Measurements from ENCODE around the gene YIPF1.
A peak's percentile ranks its signal among the peaks of the same experiment; 100 is the strongest.
"Not testable (repeated sequence)": the region's sequence is repeated elsewhere in the genome, so short reads cannot be mapped to it uniquely, and the experiment has no call there.

Gene YIPF1

DNA sequence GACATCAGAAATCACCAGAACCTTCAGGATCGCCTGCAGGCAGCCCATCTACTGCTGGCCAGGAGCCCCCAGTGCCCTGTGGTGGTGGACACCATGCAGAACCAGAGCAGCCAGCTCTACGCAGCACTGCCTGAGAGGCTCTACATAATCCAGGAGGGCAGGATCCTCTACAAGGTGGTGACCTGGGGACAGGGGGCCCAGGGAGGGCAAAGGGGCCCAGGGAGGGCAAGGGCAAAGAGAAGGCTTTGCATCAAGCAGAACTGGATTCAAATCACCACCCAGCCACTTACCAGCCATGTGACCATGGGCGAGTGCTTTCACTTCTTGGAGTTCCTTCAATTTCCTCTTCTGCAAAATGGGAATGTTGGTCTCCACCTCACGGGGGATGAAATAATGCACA, 16.5 kb upstream of the YIPF1 start:
- no peaks in the 10 kb centered on the region for H3K27me3 Mint-ChIP-seq (ENCODE audit: low read depth)
- H3K4me3 Mint-ChIP-seq, result no peak overlapping the region
- no peaks in the 10 kb centered on the region for H3K9me3 Mint-ChIP-seq
- H3K27ac Mint-ChIP-seq, result no peak overlapping the region
- H3K4me1 Mint-ChIP-seq (ENCODE audit: low read depth), result peaks cover 4% of the 10 kb centered on the region
- H3K36me3 Mint-ChIP-seq (ENCODE audit: low read depth), result peaks cover 2% of the 10 kb centered on the region

DNA sequence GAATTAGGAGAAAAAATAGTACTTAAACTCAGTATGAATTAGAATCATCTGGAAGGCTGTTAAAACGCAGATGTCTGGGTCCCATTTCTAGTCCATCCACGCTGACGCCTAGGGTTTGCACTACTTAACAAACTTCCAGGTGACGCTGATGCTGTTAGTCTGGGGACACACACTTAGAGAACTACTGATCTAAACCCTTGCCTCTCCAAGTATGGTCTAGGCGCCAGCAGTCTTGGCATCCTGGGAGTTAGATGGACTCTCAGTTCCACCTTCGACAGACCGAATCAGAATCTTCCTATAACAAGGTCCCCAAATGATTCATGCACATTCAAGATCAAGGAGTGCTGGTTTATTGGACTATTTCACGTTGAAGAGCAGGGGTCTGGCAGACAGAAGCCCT, 15.9 kb upstream of the YIPF1 start:
- no peak overlapping the region for H3K27ac Mint-ChIP-seq
- H3K9me3 Mint-ChIP-seq, result no peaks in the 10 kb centered on the region
- H3K36me3 Mint-ChIP-seq (ENCODE audit: low read depth), result peaks cover 2% of the 10 kb centered on the region
- H3K4me3 Mint-ChIP-seq, result no peak overlapping the region
- H3K27me3 Mint-ChIP-seq (ENCODE audit: low read depth), result no peaks in the 10 kb centered on the region
- peaks cover 7% of the 10 kb centered on the region for H3K4me1 Mint-ChIP-seq (ENCODE audit: low read depth)

DNA sequence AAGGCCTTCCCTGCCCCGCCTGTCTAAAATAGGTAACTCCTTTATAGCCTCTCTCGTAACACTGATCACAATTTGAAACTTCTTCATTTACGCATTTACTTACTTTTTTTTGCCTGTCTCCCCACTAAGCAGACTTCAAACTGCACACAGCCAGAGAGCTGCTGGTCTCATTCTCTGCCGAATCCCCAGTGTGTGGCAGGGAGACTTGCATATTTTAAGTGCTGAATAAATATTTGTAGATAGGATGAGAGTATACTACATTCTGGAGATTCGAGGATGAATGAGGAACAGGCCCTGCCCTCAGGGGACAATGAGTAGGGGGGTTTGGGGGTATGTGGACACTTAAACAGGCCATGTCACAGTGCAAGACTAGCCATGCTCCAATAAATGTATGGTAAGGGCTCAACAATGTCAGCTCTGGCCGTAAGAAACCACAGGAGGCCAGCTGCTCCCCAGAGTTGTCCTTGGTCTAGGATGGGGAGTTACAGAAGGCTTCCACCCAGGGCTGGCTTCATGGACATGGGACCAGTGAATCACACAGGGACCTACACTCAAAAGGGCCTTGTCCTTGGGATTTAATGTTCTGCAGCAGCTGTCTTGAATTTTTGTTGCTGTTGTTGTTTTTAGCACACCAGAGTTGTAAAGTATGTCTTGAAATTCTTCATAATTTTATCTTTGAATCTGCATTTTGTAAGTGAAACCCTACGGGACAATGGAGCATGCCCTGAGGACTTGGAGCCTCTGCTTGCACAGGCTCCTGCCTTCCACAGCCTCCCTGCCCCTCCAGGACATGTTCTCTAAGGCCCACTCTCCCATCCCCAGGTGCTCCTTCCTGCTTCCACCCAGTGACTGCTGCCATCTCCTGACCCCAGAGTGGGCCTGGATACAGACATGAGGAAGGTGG, 12.9 kb upstream of the YIPF1 start:
- no peaks in the 10 kb centered on the region for H3K36me3 Mint-ChIP-seq (ENCODE audit: low read depth)
- H3K9me3 Mint-ChIP-seq, result no peaks in the 10 kb centered on the region
- H3K4me1 Mint-ChIP-seq (ENCODE audit: low read depth), result peaks cover 7% of the 10 kb centered on the region
- H3K4me3 Mint-ChIP-seq, result no peak overlapping the region
- H3K27me3 Mint-ChIP-seq (ENCODE audit: low read depth), result no peaks in the 10 kb centered on the region
- no peak overlapping the region for H3K27ac Mint-ChIP-seq

DNA sequence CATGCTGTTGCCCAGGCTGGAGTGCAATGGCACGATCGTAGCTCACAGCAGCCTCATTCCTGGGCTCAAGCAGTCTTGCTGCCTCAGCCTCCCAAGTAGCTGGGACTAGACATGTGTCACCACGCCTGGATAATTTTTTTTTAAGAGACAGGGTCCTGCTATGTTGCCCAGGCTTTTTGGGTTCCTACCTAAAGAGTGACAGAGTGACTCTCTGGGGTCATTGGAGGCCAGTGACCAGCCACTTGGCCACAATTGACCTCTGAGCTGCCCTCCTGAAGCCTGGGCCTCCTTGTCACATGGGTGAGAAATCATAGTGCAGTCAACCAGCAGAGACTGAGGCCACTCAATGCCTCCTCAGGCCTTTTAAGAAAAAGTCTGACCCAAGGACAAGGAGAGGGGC, 10.1 kb upstream of the YIPF1 start:
- Mint-ChIP-seq H3K4me3 (no peak overlapping the region), H3K36me3 (ENCODE audit: low read depth) (peaks cover 3% of the 10 kb centered on the region), H3K27ac (no peak overlapping the region), H3K9me3 (no peaks in the 10 kb centered on the region), H3K4me1 (ENCODE audit: low read depth) (peaks cover 7% of the 10 kb centered on the region), H3K27me3 (ENCODE audit: low read depth) (no peaks in the 10 kb centered on the region)

DNA sequence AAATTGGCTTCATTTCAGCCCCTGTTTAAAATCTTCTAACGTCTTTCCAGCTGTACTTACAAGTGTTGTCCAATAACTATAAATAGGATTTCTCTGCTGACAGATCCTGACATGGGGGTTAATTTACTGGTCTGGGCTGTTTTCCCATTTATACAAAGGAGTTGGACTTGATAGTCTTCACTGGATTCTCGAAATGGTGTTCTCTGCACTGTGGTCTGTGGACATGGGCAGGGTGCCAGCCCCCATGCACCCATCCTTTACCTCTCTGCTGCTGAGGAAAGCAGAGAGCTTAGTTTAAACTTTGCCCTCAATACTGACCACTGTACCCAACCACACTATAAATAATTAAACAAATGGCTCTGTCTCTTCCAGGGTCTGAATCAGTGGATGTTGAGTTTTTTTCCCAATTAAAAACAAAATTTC, 9.6 kb upstream of the YIPF1 start:
- Mint-ChIP-seq H3K4me3 (no peak overlapping the region), H3K36me3 (ENCODE audit: low read depth) (peaks cover 3% of the 10 kb centered on the region), H3K4me1 (ENCODE audit: low read depth) (peaks cover 7% of the 10 kb centered on the region), H3K9me3 (no peaks in the 10 kb centered on the region), H3K27ac (no peak overlapping the region), H3K27me3 (ENCODE audit: low read depth) (no peaks in the 10 kb centered on the region)

DNA sequence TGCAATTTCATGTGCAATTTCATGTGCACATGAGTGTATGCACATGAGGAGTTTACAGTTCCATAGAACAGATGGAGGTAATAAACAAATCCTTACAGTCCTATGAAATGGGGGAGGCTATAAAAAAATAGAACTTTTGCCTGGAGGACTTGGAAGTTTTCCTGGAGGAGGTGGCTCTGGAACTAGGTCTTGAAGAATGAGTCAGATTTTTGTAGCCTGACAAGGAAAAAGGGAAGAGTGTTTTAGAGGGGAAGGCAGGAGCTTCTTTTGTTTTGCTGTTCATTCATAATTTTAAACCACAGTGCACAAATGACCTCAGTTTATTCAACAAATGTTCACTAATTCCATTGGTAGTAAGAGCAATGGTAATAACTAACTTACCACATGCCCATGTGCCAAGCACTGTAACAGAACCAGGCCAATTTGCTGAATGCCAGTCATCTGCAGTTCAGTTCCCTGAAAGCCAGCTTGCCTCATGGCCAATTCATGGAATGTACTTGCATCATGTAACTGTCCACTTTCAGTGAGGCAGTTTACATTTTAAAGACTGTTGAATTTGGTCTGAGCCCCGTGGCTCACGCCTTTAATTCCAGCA, 7.1 kb upstream of the YIPF1 start:
- H3K27me3 Mint-ChIP-seq (ENCODE audit: low read depth), result no peaks in the 10 kb centered on the region
- H3K4me3 Mint-ChIP-seq, result no peak overlapping the region
- peaks cover 3% of the 10 kb centered on the region for H3K36me3 Mint-ChIP-seq (ENCODE audit: low read depth)
- H3K27ac Mint-ChIP-seq, result no peak overlapping the region
- H3K9me3 Mint-ChIP-seq, result no peaks in the 10 kb centered on the region
- H3K4me1 Mint-ChIP-seq (ENCODE audit: low read depth), result peaks cover 7% of the 10 kb centered on the region

DNA sequence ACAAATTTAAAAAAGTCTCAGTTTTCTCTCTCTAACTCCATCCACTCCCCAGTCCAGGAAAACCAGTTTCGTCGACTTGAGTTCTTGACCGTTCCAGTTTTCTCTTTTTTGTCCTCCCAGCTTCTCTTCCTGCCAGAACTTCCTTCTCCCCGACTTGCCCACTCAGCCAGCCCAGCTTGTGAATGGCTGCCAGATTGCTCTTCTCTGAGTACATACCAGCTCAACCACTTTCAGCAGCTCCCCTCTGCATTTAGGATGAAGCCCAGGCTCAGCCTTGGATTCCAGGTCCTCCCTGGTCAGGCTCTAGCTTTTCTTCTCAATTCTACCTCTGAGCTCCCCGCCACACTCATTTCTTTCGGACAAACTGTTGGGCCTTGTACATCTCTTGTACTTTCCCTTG, 5.8 kb upstream of the YIPF1 start:
- H3K36me3 Mint-ChIP-seq (ENCODE audit: low read depth), result peaks cover 3% of the 10 kb centered on the region
- no peak overlapping the region for H3K27ac Mint-ChIP-seq
- H3K27me3 Mint-ChIP-seq (ENCODE audit: low read depth), result no peaks in the 10 kb centered on the region
- H3K9me3 Mint-ChIP-seq, result no peaks in the 10 kb centered on the region
- H3K4me1 Mint-ChIP-seq (ENCODE audit: low read depth), result peaks cover 4% of the 10 kb centered on the region
- no peak overlapping the region for H3K4me3 Mint-ChIP-seq

DNA sequence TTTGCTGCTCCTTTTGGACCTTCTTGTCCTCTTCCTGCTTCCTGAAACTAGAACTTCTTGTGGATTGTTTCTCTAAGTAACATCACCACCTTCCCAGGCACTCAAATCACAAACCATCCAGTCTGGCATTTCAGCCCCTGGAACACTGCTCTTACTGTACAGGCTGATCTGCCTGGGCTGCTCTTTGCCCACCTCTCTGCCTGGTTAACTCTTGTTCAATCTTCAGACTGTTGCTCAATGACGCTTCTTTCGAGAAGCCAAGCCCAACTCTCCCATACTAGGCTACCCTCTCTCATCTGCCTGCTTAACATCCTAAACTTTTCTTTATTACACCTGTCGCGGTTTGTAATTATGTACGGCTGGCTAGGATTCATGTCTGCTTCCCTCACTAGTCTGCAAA, 5.0 kb upstream of the YIPF1 start:
- Mint-ChIP-seq H3K27ac (no peak overlapping the region), H3K9me3 (no peaks in the 10 kb centered on the region), H3K4me1 (ENCODE audit: low read depth) (peaks cover 11% of the 10 kb centered on the region), H3K36me3 (ENCODE audit: low read depth) (peaks cover 3% of the 10 kb centered on the region), H3K27me3 (ENCODE audit: low read depth) (no peaks in the 10 kb centered on the region), H3K4me3 (no peak overlapping the region)

DNA sequence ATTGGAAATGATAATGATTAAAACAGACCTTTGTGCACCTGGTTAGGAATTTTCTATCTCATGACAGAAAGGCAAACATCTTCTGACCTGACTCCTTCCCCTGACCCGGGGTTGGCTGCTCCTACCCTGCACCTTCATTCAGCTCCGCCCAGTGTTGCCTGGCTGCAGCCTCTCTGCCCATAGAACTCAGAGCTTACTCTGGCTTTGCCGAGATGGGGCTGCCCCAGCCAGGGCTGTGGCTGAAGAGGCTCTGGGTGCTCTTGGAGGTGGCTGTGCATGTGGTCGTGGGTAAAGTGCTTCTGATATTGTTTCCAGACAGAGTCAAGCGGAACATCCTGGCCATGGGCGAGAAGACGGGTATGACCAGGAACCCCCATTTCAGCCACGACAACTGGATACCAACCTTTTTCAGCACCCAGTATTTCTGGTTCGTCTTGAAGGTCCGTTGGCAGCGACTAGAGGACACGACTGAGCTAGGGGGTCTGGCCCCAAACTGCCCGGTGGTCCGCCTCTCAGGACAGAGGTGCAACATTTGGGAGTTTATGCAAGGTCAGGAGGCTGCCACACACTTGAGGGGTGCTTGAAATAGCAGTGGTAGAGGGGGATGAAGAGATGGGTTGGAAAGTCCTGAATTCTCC, 4.5 kb upstream of the YIPF1 start, which contains the start of gene DIO1:
DIO1 (plus strand) TSS at position 189 of the 638 bp plus-strand sequence; CDS start at position 213, 24 bp downstream.
- Mint-ChIP-seq H3K4me1 (ENCODE audit: low read depth) (peaks cover 14% of the 10 kb centered on the region), H3K4me3 (no peak within 1 kb of the TSS), H3K27me3 (ENCODE audit: low read depth) (no peaks in the 10 kb centered on the region), H3K9me3 (no peaks in the 10 kb centered on the region), H3K27ac (no peak within 1 kb of the TSS), H3K36me3 (ENCODE audit: low read depth) (peaks cover 4% of the 10 kb centered on the region)

DNA sequence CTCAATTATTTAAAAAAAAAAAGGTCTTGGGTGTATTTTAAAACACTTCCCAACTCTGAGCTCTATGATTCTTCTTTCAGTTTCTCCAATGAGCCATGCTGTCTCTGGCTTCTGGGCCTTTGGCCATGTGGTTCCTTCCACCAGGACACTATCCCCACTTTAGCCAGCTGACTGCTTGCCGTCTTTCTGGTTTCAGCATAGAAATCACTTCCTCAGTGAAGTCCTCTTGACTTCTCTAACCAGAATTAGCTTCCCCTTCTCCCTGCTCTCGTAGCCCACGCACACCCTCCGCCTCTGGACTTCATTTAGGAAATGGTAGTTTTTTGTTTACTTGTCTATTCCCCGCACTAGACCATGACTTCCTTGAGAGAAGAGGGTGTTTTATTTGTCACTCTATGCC, 3.3 kb upstream of the YIPF1 start:
- Mint-ChIP-seq H3K27ac (no peak overlapping the region), H3K4me3 (no peak overlapping the region), H3K4me1 (ENCODE audit: low read depth) (peaks cover 22% of the 10 kb centered on the region), H3K27me3 (ENCODE audit: low read depth) (no peaks in the 10 kb centered on the region), H3K9me3 (no peaks in the 10 kb centered on the region), H3K36me3 (ENCODE audit: low read depth) (peaks cover 8% of the 10 kb centered on the region)

DNA sequence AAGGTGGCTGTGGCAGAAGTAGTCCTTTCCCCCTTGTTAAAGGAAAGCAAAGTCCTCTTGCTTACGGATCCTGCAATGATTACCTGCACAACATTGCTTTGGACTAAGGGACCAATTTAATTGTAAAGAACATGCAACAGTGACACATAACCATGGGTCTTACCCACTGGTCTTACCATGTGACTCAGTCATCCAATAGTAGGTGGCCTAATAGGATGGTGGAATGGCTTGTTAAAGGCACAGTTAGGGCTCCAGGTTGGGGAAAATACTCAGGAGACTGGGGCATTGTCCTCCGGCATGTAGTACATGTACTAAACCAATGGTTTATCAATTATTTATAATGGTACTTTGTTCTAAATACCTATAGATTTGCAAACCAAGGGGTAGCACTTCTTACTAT, 2.1 kb upstream of the YIPF1 start:
- no peaks in the 10 kb centered on the region for H3K9me3 Mint-ChIP-seq
- no peak overlapping the region for H3K4me3 Mint-ChIP-seq
- peaks cover 14% of the 10 kb centered on the region for H3K36me3 Mint-ChIP-seq (ENCODE audit: low read depth)
- no peak overlapping the region for H3K27ac Mint-ChIP-seq
- H3K4me1 Mint-ChIP-seq (ENCODE audit: low read depth), result peaks cover 28% of the 10 kb centered on the region
- no peaks in the 10 kb centered on the region for H3K27me3 Mint-ChIP-seq (ENCODE audit: low read depth)

DNA sequence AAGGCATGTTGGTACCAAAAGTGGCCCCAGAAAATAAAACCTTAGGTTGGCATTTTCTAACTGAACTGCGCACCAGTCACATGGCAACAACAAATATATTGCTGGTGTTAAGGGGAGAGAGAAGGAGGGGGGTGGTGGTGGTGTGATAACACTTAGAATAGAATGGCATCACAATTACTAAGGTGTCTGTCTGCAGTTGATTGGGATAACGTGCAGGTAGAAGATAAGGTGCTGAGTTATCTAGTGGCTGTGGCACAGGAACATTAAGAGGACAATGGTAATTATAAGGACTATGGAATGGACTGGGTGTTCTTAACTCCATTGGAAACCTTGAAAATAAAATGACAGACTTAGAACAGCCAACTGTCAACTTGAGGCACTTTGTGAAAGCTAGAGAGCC, 1.4 kb upstream of the YIPF1 start:
- Mint-ChIP-seq H3K4me1 (ENCODE audit: low read depth) (peaks cover 28% of the 10 kb centered on the region), H3K9me3 (no peaks in the 10 kb centered on the region), H3K27ac (no peak overlapping the region), H3K36me3 (ENCODE audit: low read depth) (peaks cover 20% of the 10 kb centered on the region), H3K27me3 (ENCODE audit: low read depth) (no peaks in the 10 kb centered on the region), H3K4me3 (no peak overlapping the region)

DNA sequence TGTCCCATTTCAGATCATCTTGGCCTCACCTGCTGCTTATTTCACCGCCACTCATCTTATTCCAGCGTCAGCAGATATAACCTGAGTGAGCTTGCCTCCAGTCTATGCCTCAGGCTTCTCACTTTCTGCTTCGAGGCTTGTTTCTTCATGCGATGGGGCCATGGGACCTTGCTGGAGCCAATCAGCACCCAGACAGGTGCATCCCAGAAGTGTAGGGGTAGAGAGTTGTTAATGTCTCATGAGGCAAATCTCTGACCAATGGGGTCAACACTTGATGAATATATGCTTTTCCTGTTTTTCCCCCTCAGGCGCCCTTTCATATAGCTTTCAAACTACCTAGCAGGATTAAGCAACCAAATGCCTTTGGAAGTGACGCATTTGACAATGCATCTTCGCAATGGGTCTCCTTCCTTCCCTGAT, 935 bp upstream of the YIPF1 start:
- Mint-ChIP-seq H3K36me3 (ENCODE audit: low read depth) (peaks cover 18% of the 10 kb centered on the region), H3K9me3 (no peaks in the 10 kb centered on the region), H3K4me1 (ENCODE audit: low read depth) (peaks cover 28% of the 10 kb centered on the region), H3K4me3 (peak overlapping the region; percentile 96), H3K27me3 (ENCODE audit: low read depth) (no peaks in the 10 kb centered on the region), H3K27ac (peak overlapping the region; percentile 83)

DNA sequence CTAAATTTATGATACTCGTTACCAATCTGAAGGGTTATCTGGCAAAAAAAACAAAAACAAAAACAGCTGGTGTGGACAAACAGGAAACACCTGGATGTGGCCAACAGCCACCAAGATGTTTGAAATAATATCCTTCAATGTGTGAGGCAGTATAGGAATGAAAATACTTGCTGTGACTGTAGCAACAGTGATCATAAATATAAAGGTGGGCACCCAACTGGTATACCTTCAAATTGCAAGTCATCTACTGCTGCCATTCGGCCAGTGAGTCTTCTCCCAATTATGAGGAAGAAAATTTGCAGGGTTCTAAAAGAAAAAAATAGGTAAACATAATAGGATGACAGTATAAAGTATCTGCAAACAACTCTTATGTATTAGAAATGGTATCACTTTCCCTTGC, 916 bp downstream of the YIPF1 start:
- Mint-ChIP-seq H3K4me3 (peak overlapping the region; percentile 96), H3K27ac (peak overlapping the region; percentile 83), H3K27me3 (ENCODE audit: low read depth) (no peaks in the 10 kb centered on the region), H3K9me3 (no peaks in the 10 kb centered on the region), H3K4me1 (ENCODE audit: low read depth) (peaks cover 28% of the 10 kb centered on the region), H3K36me3 (ENCODE audit: low read depth) (peaks cover 21% of the 10 kb centered on the region)

DNA sequence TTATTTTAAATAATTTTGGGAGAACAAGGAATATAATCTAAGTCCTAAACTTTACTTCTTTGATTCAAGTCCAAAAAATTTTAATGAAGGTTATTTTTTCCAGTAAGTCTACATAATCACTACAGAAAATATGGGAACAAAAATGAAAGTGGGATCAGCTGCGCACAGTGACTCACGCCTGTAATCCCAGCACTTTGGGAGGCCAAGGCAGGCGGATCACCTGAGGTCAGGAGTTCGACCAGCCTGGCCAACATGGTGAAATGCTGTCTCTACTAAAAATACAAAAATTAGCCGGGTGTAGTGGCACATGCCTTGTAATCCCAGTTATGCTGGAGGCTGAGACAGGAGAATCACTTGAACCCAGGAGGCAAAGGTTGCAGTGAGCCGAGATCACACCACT, 6.0 kb downstream of the YIPF1 start:
- H3K27ac Mint-ChIP-seq; H3K9me3 Mint-ChIP-seq; H3K27me3 Mint-ChIP-seq (ENCODE audit: low read depth); H3K4me3 Mint-ChIP-seq; H3K4me1 Mint-ChIP-seq (ENCODE audit: low read depth): not testable (repeated sequence)
- H3K36me3 Mint-ChIP-seq (ENCODE audit: low read depth), result peaks cover 39% of the 10 kb centered on the region

Measured in T-helper 1 cell treated with Interleukin-12 subunit alpha and Interleukin-12 subunit beta and Interleukin-4 antibody, amounts not matched to agents 30 μg/mL and 1 μg/mL, for 36 hours (primary cell).